Upper lobe of left lung (tissue), 4 donors: ENCODE results near the gene FAM151B.

Source experiments
- CTCF ChIP-seq, 6 experiments: fragments of 450-650 bp in 4 of 6; fragments of 200-600 bp in 2 of 6; sonication (generic) in 2 of 6; IDR thresholded peaks; one replicate each; pipeline ENCODE4 v1.5.1; 2016 to 2019; ENCODE audit warnings: antibody characterized with exemption in 6 of 6
- EP300 ChIP-seq, 4 donors: sonication (generic); formaldehyde crosslinking; IDR thresholded peaks; one replicate each; pipeline ENCODE4 v1.5.1; 2017; ENCODE audit warnings: antibody characterized with exemption in 4 of 4, control low read depth in 2 of 4
- POLR2A ChIP-seq, 4 donors: fragments of 450-650 bp; IDR thresholded peaks; one replicate each; pipeline ENCODE4 v1.5.1; 2016 to 2017; ENCODE audit warnings: antibody characterized with exemption in 4 of 4, mild to moderate bottlenecking in 2 of 4
- POLR2AphosphoS5 ChIP-seq, 2 donors: sonication (generic); formaldehyde crosslinking; IDR thresholded peaks; one replicate each; pipeline ENCODE4 v1.5.1; 2017; ENCODE audit warnings: antibody characterized with exemption in 2 of 2

GRCh38 chr5:80584770-80585169 lies 96.9 kb downstream of the FAM151B start:
- no peak for TF ChIP-seq CTCF (IDR thresholded peaks at IDR 0.05)
- no peak for TF ChIP-seq EP300 (IDR thresholded peaks at IDR 0.05)
- no peak for TF ChIP-seq POLR2A (IDR thresholded peaks at IDR 0.05)
- no peak for TF ChIP-seq POLR2AphosphoS5 (IDR thresholded peaks at IDR 0.05)
